GM12892 (cell line): ENCODE measurements around the gene EFNA5.

Source experiments
- POLR2A ChIP-seq: IDR thresholded peaks from 2 replicates; pipeline ENCODE4 v1.6.1; 2011; ENCODE audit warnings: low read depth, low read length, control low read depth
- POLR2AphosphoS5 ChIP-seq: IDR thresholded peaks from 2 replicates; pipeline ENCODE4 v1.6.1; 2011; ENCODE audit warnings: low read depth, low read length, control low read depth
- TAF1 ChIP-seq: IDR thresholded peaks from 2 replicates; pipeline ENCODE4 v1.6.1; 2011; ENCODE audit warnings: low read depth, mild to moderate bottlenecking, control low read depth, low read length, borderline replicate concordance

- TF ChIP-seq TAF1 = no peak
- no peak for TF ChIP-seq POLR2AphosphoS5
- no peak for TF ChIP-seq POLR2A
Measured at GRCh38 chr5:107633171-107633901, 37.4 kb downstream of the EFNA5 start.
